ENCODE results near the gene SPO11. TPM values are rescaled to one million over a fixed set of nuclear protein-coding genes. Genes with fewer than 3 reads are reported as not detected.

The SPO11 gene
- total and polyA plus RNA-seq, 2 of the 8 experiments (the other 6 are each of a cell fraction or from before 2014, with no cell fraction given), result not detected

DNA sequence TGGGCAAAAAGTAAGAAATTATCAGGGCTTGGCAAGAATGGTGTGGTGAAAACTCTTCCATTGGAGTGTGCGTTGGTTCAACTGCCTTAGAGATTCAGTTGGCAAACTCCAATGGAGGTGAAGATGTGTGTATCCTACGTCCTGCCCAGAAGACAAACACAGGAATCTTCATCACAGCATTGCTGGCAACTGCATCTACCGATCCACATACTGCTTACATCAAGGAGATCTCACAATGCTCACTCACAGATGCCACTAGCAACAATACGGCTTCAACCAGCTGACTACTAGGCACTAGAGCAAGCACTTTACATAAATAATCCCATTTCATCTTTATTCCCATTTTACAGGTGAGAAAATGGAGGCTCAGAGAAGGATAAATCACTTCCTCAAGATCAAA lies 10.0 kb upstream of the SPO11 start (continued):
- TF ChIP-seq, protein P1, sequence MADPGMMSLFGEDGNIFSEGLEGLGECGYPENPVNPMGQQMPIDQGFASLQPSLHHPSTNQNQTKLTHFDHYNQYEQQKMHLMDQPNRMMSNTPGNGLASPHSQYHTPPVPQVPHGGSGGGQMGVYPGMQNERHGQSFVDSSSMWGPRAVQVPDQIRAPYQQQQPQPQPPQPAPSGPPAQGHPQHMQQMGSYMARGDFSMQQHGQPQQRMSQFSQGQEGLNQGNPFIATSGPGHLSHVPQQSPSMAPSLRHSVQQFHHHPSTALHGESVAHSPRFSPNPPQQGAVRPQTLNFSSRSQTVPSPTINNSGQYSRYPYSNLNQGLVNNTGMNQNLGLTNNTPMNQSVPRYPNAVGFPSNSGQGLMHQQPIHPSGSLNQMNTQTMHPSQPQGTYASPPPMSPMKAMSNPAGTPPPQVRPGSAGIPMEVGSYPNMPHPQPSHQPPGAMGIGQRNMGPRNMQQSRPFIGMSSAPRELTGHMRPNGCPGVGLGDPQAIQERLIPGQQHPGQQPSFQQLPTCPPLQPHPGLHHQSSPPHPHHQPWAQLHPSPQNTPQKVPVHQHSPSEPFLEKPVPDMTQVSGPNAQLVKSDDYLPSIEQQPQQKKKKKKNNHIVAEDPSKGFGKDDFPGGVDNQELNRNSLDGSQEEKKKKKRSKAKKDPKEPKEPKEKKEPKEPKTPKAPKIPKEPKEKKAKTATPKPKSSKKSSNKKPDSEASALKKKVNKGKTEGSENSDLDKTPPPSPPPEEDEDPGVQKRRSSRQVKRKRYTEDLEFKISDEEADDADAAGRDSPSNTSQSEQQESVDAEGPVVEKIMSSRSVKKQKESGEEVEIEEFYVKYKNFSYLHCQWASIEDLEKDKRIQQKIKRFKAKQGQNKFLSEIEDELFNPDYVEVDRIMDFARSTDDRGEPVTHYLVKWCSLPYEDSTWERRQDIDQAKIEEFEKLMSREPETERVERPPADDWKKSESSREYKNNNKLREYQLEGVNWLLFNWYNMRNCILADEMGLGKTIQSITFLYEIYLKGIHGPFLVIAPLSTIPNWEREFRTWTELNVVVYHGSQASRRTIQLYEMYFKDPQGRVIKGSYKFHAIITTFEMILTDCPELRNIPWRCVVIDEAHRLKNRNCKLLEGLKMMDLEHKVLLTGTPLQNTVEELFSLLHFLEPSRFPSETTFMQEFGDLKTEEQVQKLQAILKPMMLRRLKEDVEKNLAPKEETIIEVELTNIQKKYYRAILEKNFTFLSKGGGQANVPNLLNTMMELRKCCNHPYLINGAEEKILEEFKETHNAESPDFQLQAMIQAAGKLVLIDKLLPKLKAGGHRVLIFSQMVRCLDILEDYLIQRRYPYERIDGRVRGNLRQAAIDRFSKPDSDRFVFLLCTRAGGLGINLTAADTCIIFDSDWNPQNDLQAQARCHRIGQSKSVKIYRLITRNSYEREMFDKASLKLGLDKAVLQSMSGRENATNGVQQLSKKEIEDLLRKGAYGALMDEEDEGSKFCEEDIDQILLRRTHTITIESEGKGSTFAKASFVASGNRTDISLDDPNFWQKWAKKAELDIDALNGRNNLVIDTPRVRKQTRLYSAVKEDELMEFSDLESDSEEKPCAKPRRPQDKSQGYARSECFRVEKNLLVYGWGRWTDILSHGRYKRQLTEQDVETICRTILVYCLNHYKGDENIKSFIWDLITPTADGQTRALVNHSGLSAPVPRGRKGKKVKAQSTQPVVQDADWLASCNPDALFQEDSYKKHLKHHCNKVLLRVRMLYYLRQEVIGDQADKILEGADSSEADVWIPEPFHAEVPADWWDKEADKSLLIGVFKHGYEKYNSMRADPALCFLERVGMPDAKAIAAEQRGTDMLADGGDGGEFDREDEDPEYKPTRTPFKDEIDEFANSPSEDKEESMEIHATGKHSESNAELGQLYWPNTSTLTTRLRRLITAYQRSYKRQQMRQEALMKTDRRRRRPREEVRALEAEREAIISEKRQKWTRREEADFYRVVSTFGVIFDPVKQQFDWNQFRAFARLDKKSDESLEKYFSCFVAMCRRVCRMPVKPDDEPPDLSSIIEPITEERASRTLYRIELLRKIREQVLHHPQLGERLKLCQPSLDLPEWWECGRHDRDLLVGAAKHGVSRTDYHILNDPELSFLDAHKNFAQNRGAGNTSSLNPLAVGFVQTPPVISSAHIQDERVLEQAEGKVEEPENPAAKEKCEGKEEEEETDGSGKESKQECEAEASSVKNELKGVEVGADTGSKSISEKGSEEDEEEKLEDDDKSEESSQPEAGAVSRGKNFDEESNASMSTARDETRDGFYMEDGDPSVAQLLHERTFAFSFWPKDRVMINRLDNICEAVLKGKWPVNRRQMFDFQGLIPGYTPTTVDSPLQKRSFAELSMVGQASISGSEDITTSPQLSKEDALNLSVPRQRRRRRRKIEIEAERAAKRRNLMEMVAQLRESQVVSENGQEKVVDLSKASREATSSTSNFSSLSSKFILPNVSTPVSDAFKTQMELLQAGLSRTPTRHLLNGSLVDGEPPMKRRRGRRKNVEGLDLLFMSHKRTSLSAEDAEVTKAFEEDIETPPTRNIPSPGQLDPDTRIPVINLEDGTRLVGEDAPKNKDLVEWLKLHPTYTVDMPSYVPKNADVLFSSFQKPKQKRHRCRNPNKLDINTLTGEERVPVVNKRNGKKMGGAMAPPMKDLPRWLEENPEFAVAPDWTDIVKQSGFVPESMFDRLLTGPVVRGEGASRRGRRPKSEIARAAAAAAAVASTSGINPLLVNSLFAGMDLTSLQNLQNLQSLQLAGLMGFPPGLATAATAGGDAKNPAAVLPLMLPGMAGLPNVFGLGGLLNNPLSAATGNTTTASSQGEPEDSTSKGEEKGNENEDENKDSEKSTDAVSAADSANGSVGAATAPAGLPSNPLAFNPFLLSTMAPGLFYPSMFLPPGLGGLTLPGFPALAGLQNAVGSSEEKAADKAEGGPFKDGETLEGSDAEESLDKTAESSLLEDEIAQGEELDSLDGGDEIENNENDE (IDR thresholded peaks at IDR 0.05; ENCODE audit: insufficient replicate concordance, low read length), result no peak
- TF ChIP-seq RAD21 (IDR thresholded peaks at IDR 0.05 in 1 of 2, conservative IDR thresholded peaks at IDR 0.05 in 1 of 2; ENCODE audit: low read depth in 2 of 2, low read length in 2 of 2) (no peak), CBX5 (IDR thresholded peaks at IDR 0.05; ENCODE audit: low read depth, low read length) (no peak), NANOG (IDR thresholded peaks at IDR 0.05; ENCODE audit: insufficient read depth, low read depth, low read length, poor library complexity, severe bottlenecking) (no peak), FOSL1 (IDR thresholded peaks at IDR 0.05; ENCODE audit: insufficient read depth, low read depth, low read length) (no peak), YY1 (IDR thresholded peaks at IDR 0.05; ENCODE audit: low read depth, low read length) (no peak)
- TF ChIP-seq, protein P2, sequence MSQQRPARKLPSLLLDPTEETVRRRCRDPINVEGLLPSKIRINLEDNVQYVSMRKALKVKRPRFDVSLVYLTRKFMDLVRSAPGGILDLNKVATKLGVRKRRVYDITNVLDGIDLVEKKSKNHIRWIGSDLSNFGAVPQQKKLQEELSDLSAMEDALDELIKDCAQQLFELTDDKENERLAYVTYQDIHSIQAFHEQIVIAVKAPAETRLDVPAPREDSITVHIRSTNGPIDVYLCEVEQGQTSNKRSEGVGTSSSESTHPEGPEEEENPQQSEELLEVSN (IDR thresholded peaks at IDR 0.05), result no peak

Data from H1 (cell line).